SK-MEL-5 (cell line): ENCODE data around the gene PTPRG. TPM values are rescaled to one million over a fixed set of nuclear protein-coding genes. Genes with fewer than 3 reads are reported as not detected.

ENCODE experiments used
- DNase-seq: peaks from one replicate; pipeline ENCODE4 v3.0.0-alpha.2; 2016; ENCODE audit warnings: low read depth, low spot score
- in situ Hi-C: cut with HindIII; loops from 2 replicates; pipeline ENCODE4 v1.10.0; 2016; ENCODE audit warnings: low sequenced_read_pairs, high pct_unique_total_duplicates, low pct_unique_long_range_greater_than_20kb
- total RNA-seq: library from RNA; depleted of rRNA; stranded (reverse); fragments of >200 nt; shearing (Covaris generic); gene quantifications from 2 replicates; pipeline ENCODE4 v1.2.3, GENCODE V29; 2014

PTPRG gene
- total RNA-seq, 1 experiment from 2014 or later = 35.3 TPM

DNA sequence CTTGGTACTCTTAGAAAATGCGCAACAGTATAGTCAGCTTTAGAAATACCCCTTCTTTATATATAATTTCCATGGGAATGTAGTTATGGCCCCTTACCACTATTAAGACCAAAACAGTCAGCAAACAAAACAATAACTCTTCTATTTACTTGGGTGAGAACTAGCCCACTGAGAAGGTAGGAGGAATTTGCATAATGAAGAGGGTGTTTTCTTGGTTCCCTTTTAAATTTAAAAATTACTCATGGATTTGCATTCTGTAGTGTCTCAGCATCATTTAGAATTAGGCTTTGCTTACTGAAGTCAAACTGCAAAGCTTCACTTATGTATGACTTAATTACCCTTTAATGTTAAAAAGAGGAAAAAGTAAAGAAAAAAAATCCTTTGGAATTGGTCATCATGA lies 350.8 kb downstream of the PTPRG start:
- in situ Hi-C loops = no loop called here
- DNase-seq = no peak

DNA sequence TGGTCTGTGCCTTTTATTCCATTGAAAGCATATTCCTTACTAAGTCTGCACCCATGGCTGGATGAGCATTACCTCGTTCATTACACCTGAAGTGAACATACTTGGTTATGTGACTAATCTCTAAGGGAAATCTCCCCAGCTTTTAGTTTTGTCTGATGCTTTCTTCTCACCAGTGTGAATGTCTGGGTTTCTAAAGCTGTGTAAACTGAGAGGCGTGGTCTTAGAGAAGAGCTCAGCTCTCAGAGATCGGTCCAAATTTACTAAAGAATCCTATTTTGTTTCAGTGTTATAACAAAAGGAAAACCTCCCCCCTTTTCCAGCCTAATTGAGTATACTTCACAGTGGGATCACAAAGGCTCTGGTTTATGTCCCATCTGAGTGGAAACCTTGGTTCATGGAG lies 352.3 kb downstream of the PTPRG start:
- in situ Hi-C loops = no loop called here
- DNase-seq = no peak

- DNase-seq = no peak
- in situ Hi-C loops = no loop called here
These were observed 352.9 kb downstream of the PTPRG start for GRCh38 chr3:61914276-61914675.

- in situ Hi-C loops = no loop called here
These were observed 353.9 kb downstream of the PTPRG start for GRCh38 chr3:61915296-61915695.

GRCh38 chr3:61919371-61919770 lies 358.0 kb downstream of the PTPRG start:
- in situ Hi-C loops = no loop called here
- no peak for DNase-seq

More at GRCh38 chr3:61915296-61915695, 353.9 kb downstream of the PTPRG start:
- no peak for DNase-seq

GRCh38 chr3:61922118-61922517 lies 360.7 kb downstream of the PTPRG start:
- in situ Hi-C loops = no loop called here
- no peak for DNase-seq

GRCh38 chr3:61924090-61924735 lies 362.8 kb downstream of the PTPRG start:
- in situ Hi-C loops = no loop called here
- DNase-seq = peak; percentile 52

DNA sequence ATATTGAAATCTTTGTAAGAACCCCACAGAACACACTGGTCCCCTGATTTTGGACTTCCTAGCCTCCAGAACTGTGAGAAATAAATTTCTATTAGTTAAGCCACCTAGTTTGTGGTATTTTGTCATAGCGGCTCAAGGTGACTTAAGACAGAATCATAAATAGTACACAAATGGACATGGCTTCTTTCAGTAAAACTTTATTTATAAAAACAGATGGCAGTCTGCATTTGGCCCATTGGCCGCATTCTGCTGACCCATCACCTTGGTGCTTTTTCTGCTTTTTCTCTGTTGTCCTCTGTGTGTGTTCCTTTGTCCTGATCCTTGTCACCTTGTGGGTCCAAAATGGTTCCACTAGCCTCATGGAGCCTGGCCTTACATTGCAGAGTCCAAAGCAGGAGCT lies 363.6 kb downstream of the PTPRG start:
- in situ Hi-C loops = no loop called here
- no peak for DNase-seq

- no peak for DNase-seq
- in situ Hi-C loops = no loop called here
These were observed 364.4 kb downstream of the PTPRG start for GRCh38 chr3:61925721-61926120.

DNA sequence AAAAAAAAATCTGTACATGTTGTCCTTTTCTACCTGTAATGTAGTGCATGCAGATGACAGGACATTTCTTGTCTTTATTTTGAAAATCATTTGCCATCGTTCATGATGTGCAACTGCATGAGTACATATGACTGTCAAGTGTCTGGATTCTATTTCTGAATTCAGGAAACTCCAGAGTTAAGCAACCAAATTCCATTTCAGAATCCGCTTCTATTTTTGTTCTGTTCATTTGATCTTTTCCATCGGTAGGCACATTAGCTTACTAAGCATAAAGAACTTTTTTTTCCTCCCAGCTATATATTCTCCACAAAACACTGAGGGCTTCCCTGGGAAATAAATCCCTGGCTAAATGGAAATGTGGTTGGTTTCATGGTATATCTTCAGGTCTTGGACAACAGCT lies 365.6 kb downstream of the PTPRG start:
- in situ Hi-C loops = no loop called here
- no peak for DNase-seq

DNA sequence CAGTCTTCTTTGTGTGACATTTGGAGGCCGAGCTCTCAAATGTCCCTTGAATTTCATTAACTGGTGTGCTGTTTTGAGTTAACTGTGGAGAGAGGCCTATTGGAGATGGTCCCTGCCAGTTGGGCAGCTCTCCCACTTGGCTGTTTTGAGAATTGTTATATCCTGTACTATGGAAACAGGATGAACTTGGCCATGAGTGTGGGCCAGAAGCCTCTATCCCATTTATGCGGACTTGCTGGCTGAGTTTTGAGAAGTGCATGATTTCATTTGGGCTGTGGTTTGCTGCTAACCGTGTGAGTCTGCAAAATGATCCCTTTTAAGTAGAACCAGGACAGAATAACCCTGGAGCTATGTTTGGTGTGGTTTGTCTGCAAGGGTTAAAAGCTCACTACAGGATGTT lies 366.0 kb downstream of the PTPRG start:
- no peak for DNase-seq
- in situ Hi-C loops = no loop called here

DNA sequence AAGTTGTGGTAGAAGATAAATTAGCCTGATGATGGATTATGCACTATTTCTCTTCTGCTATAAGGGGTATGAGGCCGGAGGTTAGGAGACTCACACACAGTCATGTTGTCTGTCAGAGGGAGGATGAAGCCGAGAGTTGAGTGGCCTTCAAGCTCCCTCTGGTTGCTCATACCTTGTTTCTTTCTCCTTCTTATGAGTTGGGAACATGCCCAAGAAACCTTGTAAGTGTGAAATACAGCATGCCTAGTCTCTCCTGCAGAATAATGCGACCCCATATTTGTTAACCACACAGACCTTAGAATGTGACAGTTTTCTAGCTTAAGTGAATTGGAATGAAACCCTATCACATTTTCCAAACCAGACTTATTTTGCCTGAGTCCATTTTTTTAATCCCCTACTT lies 366.7 kb downstream of the PTPRG start:
- no peak for DNase-seq

DNA sequence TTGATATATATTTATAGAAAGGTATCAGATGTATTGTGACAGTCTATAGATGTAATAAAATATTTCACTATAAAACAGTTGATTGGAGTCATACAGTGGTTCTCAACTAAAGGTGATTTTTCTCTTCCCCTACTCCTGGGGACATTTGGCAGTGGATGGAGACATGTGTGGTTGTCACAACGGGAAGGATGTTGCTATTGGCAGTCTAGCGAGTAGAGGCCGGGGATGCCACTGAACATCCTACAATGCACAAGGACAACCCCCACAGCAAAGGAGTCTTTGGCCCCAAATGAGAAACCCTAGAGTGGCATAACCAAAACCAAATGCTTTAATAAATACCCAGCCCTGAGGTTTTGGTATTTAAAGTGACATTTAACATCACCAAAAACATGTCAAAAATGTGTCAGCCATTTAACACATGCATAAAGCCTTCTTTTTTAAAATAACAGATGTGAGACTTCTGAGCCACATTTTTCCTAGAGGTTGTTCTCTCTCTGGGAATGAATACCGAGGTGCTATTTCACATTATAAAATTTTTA lies 367.5 kb downstream of the PTPRG start:
- in situ Hi-C loops = no loop called here

More for the DNA sequence above, 366.7 kb downstream of the PTPRG start:
- in situ Hi-C loops = no loop called here

DNA sequence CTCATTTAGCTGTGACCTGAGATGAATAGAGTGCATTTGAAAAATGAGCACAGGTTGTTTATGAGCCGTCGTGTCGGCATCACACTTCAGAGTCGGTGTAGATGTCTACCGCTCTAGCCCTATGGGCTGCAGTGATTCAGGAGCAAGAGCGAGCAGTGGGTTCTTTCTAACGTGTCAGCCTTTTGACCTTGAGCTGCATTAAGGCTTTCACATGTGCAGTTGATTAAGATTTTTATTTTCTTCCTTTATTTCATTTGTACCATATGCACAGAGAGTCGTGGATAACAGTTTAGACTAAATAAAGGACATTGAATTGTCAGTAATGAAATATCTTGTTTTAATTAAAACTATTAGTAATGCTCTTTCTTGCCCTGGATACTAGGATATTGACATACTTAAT lies 368.2 kb downstream of the PTPRG start:
- in situ Hi-C loops = no loop called here
- DNase-seq = no peak

More for the DNA sequence above, 367.5 kb downstream of the PTPRG start:
- DNase-seq = no peak

GRCh38 chr3:61932499-61932898 lies 371.1 kb downstream of the PTPRG start:
- in situ Hi-C loops = no loop called here
- no peak for DNase-seq

DNA sequence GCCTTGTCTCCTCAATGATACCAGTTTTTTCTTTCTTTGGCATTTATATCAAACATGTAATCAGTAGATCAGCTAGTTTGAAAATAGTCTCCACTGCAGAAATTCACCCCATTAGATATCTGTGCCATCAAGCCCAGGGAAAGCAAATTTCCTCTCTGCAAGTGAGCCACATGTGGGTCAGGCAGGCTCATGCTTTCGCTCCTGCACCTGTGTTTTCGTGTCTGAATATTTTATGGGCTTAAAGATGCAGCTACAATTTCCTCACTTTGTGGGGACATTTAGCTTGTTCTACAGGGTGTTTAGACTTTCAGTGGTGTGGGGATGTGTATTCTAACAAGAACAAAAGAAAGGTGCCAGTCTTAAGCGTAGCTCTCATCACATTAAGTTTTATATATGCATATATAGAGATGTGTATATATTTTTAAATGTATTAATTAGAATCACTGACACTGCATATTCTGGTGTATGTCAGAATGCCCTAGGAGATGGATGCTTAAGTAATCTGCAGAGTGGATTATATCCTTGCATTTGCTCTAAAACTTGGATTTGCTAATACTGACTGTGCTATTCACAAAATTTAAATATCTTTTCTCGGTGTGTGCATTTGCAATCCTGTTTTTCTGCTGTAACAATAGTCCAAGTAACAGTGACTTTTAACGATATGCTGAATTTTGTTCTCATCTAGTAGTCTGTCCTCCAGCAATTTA lies 372.6 kb downstream of the PTPRG start:
- in situ Hi-C loops = no loop called here
- no peak for DNase-seq

GRCh38 chr3:61934505-61934871 lies 373.1 kb downstream of the PTPRG start:
- no peak for DNase-seq
- in situ Hi-C loops = no loop called here

DNA sequence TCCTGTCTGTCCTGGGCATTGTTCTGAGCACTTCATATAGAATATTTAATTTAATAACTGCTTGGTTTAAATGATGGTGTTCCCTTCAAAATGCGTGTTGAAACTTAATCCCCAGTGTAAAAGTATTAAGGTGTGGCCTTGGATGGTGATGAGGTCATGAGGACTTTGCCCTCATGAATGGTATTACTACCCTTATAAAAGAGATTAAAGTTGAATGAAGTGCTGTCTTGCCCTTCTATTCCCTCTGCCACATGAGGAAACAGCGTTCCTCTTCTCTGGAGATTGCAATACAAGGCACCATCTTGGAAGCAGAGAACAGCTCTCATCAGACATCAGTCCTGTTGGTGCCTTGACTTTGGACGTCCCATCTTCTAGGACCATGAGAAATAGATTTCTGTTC lies 374.4 kb downstream of the PTPRG start:
- in situ Hi-C loops = no loop called here

DNA sequence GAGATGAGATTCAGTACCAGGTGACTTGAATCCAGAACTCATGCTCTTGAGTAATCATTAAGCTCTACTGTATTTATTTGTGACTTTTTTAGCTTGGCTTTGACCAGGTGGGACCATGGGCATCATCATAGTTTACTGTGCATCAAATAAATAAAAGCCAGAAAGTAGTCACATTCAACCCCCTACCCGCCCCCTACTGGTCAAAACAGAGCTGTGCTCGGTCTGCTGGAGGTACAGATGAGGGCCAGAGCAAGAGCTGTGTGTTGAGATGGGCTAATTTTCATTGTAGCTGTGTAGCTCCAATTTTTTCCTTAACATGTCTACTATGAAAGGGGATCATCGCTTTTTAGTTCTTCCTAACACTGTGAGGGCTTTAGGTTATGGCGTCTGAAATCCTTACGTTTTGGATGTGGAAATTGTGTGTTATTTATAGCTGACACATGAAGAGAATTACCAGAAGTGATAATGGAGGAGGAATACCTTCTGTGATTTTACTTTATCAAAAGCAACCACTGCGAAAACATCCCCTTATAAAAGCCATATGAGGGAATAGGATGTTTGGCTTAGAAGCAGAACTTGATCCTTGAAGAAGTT lies 375.1 kb downstream of the PTPRG start:
- peak; percentile 61 for DNase-seq
- in situ Hi-C loops = no loop called here

More for the DNA sequence above, 374.4 kb downstream of the PTPRG start:
- no peak for DNase-seq
